Common myeloid progenitor, CD34-positive (primary cell): ENCODE data around the gene ARHGAP15.
A peak's percentile ranks its signal among the peaks of the same experiment; 100 is the strongest.

Experiments used
- CTCF ChIA-PET: fragments of 350-600 bp; sonication (Branson Sonifier 250); formaldehyde crosslinking; loops from one replicate; lab custom pipeline; 2021; ENCODE audit warnings: antibody characterized with exemption; lab: Charles Lee
- POLR2A ChIA-PET: fragments of 350-600 bp; sonication (Branson Sonifier 250); formaldehyde crosslinking; loops from one replicate; lab custom pipeline; 2021; ENCODE audit warnings: antibody characterized with exemption; lab: Charles Lee
- DNase-seq, 3 donors: peaks; one replicate each; pipeline versions ENCODE4 v3.0.0 to v3.0.0-alpha.2; 2013
- H3K27ac ChIP-seq, 2 experiments: 1 replicate in 1 of 2; 2 replicates in 1 of 2; pipeline ENCODE4 v1.7.0; 2013; ENCODE audit warnings: inconsistent platforms in 2 of 2, low read length in 2 of 2, mild to moderate bottlenecking in 2 of 2, low read depth in 1 of 2, moderate library complexity in 1 of 2; ENCODE audit not compliant: severe bottlenecking in 2 of 2, insufficient read depth in 1 of 2, poor library complexity in 1 of 2
- H3K27me3 ChIP-seq, 5 experiments: replicated peaks in 2 of 5; 1 replicate in 3 of 5; 2 replicates in 2 of 5; pipeline versions ENCODE4 v1.6.1 to v1.7.0; 2013; ENCODE audit warnings: low read length in 4 of 5, mild to moderate bottlenecking in 2 of 5, moderate library complexity in 2 of 5, inconsistent platforms in 1 of 5; ENCODE audit not compliant: insufficient read depth in 5 of 5, control insufficient read depth in 4 of 5
- H3K36me3 ChIP-seq, 4 experiments: 1 replicate in 2 of 4; 2 replicates in 2 of 4; pipeline versions ENCODE4 v1.6.1 to v1.7.0; 2013; ENCODE audit warnings: low read length in 3 of 4, control low read depth in 1 of 4, mild to moderate bottlenecking in 1 of 4; ENCODE audit not compliant: control insufficient read depth in 4 of 4, insufficient read depth in 4 of 4
- H3K4me1 ChIP-seq, 4 experiments: 1 replicate in 3 of 4; 2 replicates in 1 of 4; pipeline versions ENCODE4 v1.6.1 to v1.7.1; 2013; ENCODE audit warnings: low read length in 3 of 4, mild to moderate bottlenecking in 3 of 4, control low read depth in 1 of 4, inconsistent platforms in 1 of 4, moderate library complexity in 1 of 4; ENCODE audit not compliant: control insufficient read depth in 4 of 4, insufficient read depth in 4 of 4; ENCODE audit errors: control extremely low read depth in 1 of 4
- H3K4me3 ChIP-seq, 7 experiments: 1 replicate in 4 of 7; 2 replicates in 3 of 7; pipeline versions ENCODE4 v1.5.1 to v1.7.0; 2013; ENCODE audit warnings: mild to moderate bottlenecking in 7 of 7, low read length in 6 of 7, moderate library complexity in 6 of 7, inconsistent platforms in 2 of 7, low read depth in 2 of 7, control low read depth in 1 of 7; ENCODE audit not compliant: insufficient read depth in 4 of 7, control insufficient read depth in 1 of 7; ENCODE audit errors: extremely low read depth in 1 of 7
- H3K9me3 ChIP-seq, 5 experiments: 1 replicate in 4 of 5; 2 replicates in 1 of 5; pipeline versions ENCODE4 v1.6.1 to v1.7.1; 2013; ENCODE audit warnings: low read length in 4 of 5, mild to moderate bottlenecking in 2 of 5, inconsistent platforms in 1 of 5, low read depth in 1 of 5, moderate library complexity in 1 of 5; ENCODE audit not compliant: control insufficient read depth in 4 of 5, insufficient read depth in 2 of 5; ENCODE audit errors: control extremely low read depth in 1 of 5
- WGBS: methylation state at CpG from one replicate; pipeline ENCODE4 v1.1.5; 2013; ENCODE audit not compliant: insufficient coverage; 5-methylcytosine and 5-hydroxymethylcytosine counted together

ARHGAP15 gene

GRCh38 chr2:143491131-143491530, 361.9 kb downstream of the ARHGAP15 start:
- Histone ChIP-seq H3K27me3 (no peaks in the 10 kb centered on the region), H3K4me1 (peaks cover 0 to 5% (median 0%) of the 10 kb centered on the region in 4 experiments), H3K9me3 (peaks cover 0 to 5% (median 3%) of the 10 kb centered on the region in 5 experiments), H3K4me3 (no peak overlapping the region), H3K36me3 (peaks cover 11 to 44% (median 23%) of the 10 kb centered on the region in 4 experiments), H3K27ac (no peak overlapping the region)
- no CpG with 5 or more reads among the region's 2 CpGs for WGBS
- ChIA-PET CTCF (interaction anchor here (1.1 to 1.3 kb wide), 2 partner anchors 8 to 21 kb away, joined by 3 to 5 read pairs; no protein-coding TSS in a partner anchor), POLR2A (no interaction called here)
- DNase-seq, result no peak

GRCh38 chr2:143493339-143493738, 364.1 kb downstream of the ARHGAP15 start:
- H3K9me3 ChIP-seq, result peaks cover 0 to 5% (median 3%) of the 10 kb centered on the region in 5 experiments
- ChIA-PET CTCF (no interaction called here), POLR2A (no interaction called here)
- WGBS, result 100% methylated on average over 1 of the region's 1 CpG
- no peak overlapping the region for H3K4me3 ChIP-seq
- no peak for DNase-seq
- peaks cover 0 to 11% (median 0%) of the 10 kb centered on the region in 4 experiments for H3K4me1 ChIP-seq
- no peak overlapping the region for H3K27ac ChIP-seq
- peaks cover 7 to 36% (median 16%) of the 10 kb centered on the region in 4 experiments for H3K36me3 ChIP-seq
- no peaks in the 10 kb centered on the region for H3K27me3 ChIP-seq

GRCh38 chr2:143497726-143498125, 368.5 kb downstream of the ARHGAP15 start:
- H3K4me3 ChIP-seq, result no peak overlapping the region
- H3K36me3 ChIP-seq, result peaks cover 2 to 15% (median 5%) of the 10 kb centered on the region in 4 experiments
- CTCF ChIA-PET, result no interaction called here
- H3K4me1 ChIP-seq, result peaks cover 0 to 11% (median 2%) of the 10 kb centered on the region in 4 experiments
- H3K27ac ChIP-seq, result no peak overlapping the region
- no peak for DNase-seq
- no peaks in the 10 kb centered on the region for H3K27me3 ChIP-seq
- peaks cover 0 to 5% (median 3%) of the 10 kb centered on the region in 5 experiments for H3K9me3 ChIP-seq
- POLR2A ChIA-PET, result no interaction called here
- WGBS, result 92% methylated on average over 1 of the region's 1 CpG

GRCh38 chr2:143498496-143498895, 369.3 kb downstream of the ARHGAP15 start:
- CTCF ChIA-PET, result interaction anchor here (0.9 to 2.0 kb wide), 2 partner anchors 8 to 14 kb away, joined by 3 to 8 read pairs; no protein-coding TSS in a partner anchor
- Histone ChIP-seq H3K27me3 (no peaks in the 10 kb centered on the region), H3K27ac (no peak overlapping the region), H3K4me1 (peaks cover 0 to 11% (median 2%) of the 10 kb centered on the region in 4 experiments), H3K4me3 (no peak overlapping the region), H3K9me3 (peaks cover 0 to 3% (median 2%) of the 10 kb centered on the region in 5 experiments), H3K36me3 (peaks cover 0 to 11% (median 6%) of the 10 kb centered on the region in 4 experiments)
- no peak for DNase-seq
- POLR2A ChIA-PET, result no interaction called here
- WGBS, result 100% methylated on average over 1 of the region's 1 CpG

GRCh38 chr2:143499061-143499460, 369.8 kb downstream of the ARHGAP15 start:
- ChIA-PET POLR2A (no interaction called here), CTCF (interaction anchor here (0.9 to 2.0 kb wide), 2 partner anchors 9 to 13 kb away, joined by 3 to 8 read pairs; no protein-coding TSS in a partner anchor)
- Histone ChIP-seq H3K27ac (no peak overlapping the region), H3K4me3 (no peak overlapping the region), H3K27me3 (no peaks in the 10 kb centered on the region), H3K9me3 (peaks cover 0 to 3% (median 0%) of the 10 kb centered on the region in 5 experiments), H3K4me1 (peaks cover 0 to 11% (median 2%) of the 10 kb centered on the region in 4 experiments), H3K36me3 (peaks cover 0 to 15% (median 3%) of the 10 kb centered on the region in 4 experiments)
- 34% methylated on average over 3 of the region's 3 CpGs for WGBS
- DNase-seq, result peak in 2 of 3 donors; percentile 53 to 73

- CTCF ChIA-PET, result interaction anchor here (0.8 kb wide), 1 partner anchor 11 kb away, joined by 3 read pairs; no protein-coding TSS in a partner anchor
- POLR2A ChIA-PET, result no interaction called here
- no CpG with 5 or more reads among the region's 7 CpGs for WGBS
- Histone ChIP-seq H3K4me3 (no peak overlapping the region), H3K9me3 (no peaks in the 10 kb centered on the region), H3K27ac (no peak overlapping the region), H3K36me3 (peaks cover 8 to 26% (median 15%) of the 10 kb centered on the region in 4 experiments), H3K27me3 (no peaks in the 10 kb centered on the region), H3K4me1 (peaks cover 0 to 5% (median 2%) of the 10 kb centered on the region in 4 experiments)
- DNase-seq, result no peak
These were observed 372.0 kb downstream of the ARHGAP15 start for GRCh38 chr2:143501106-143501676.

- no peak overlapping the region for H3K27ac ChIP-seq
These were observed 374.1 kb downstream of the ARHGAP15 start for GRCh38 chr2:143503280-143503679.

More at GRCh38 chr2:143503280-143503679, 374.1 kb downstream of the ARHGAP15 start:
- ChIA-PET POLR2A (no interaction called here), CTCF (interaction anchor here (1.1 to 2.1 kb wide), 4 partner anchors 9 to 15 kb away, joined by 3 to 9 read pairs (median 5); no protein-coding TSS in a partner anchor)
- 100% methylated on average over 2 of the region's 2 CpGs for WGBS
- Histone ChIP-seq H3K27me3 (no peaks in the 10 kb centered on the region), H3K9me3 (no peaks in the 10 kb centered on the region), H3K4me3 (no peak overlapping the region), H3K36me3 (peaks cover 8 to 26% (median 15%) of the 10 kb centered on the region in 4 experiments), H3K4me1 (peaks cover 0 to 4% (median 0%) of the 10 kb centered on the region in 4 experiments)
- DNase-seq, result no peak
